ENCODE measurements around the gene APBA2.

- TF ChIP-seq POLR2A (IDR thresholded peaks at IDR 0.05; ENCODE audit: low read length), result no peak
- TF ChIP-seq GATA1 (IDR thresholded peaks at IDR 0.05; ENCODE audit: low read depth, low read length), result no peak
Measured at GRCh38 chr15:29062626-29063025, 176.9 kb downstream of the APBA2 start.
